NK-92 (cell line): Measurements from ENCODE around the gene MAD1L1.

ENCODE experiments used
- DNase-seq: peaks from one replicate; lab custom pipeline; 2025; ENCODE audit not compliant: unreplicated experiment; lab: John Stamatoyannopoulos, UW

Gene MAD1L1

GRCh38 chr7:1907751-1908365 lies 324.9 kb downstream of the MAD1L1 start:
- DNase-seq: no peak

GRCh38 chr7:1906988-1907745 lies 325.6 kb downstream of the MAD1L1 start:
- no peak for DNase-seq

- DNase-seq: no peak
Observed at GRCh38 chr7:1906087-1906830, 326.5 kb downstream of the MAD1L1 start.

- no peak for DNase-seq
Observed at GRCh38 chr7:1902231-1902855, 330.4 kb downstream of the MAD1L1 start.

GRCh38 chr7:1901431-1902210 lies 331.1 kb downstream of the MAD1L1 start:
- no peak for DNase-seq

GRCh38 chr7:1900847-1901246 lies 331.9 kb downstream of the MAD1L1 start:
- no peak for DNase-seq

GRCh38 chr7:1899951-1900762 lies 332.6 kb downstream of the MAD1L1 start:
- no peak for DNase-seq

- no peak for DNase-seq
Observed at GRCh38 chr7:1899196-1899595, 333.5 kb downstream of the MAD1L1 start.

GRCh38 chr7:1898628-1899185 lies 334.0 kb downstream of the MAD1L1 start:
- no peak for DNase-seq

- no peak for DNase-seq
Observed at GRCh38 chr7:1897861-1898627, 334.7 kb downstream of the MAD1L1 start.

GRCh38 chr7:1897076-1897860 lies 335.5 kb downstream of the MAD1L1 start:
- DNase-seq: no peak

- DNase-seq: no peak
Observed at GRCh38 chr7:1895664-1896515, 336.9 kb downstream of the MAD1L1 start.

GRCh38 chr7:1894906-1895663 lies 337.7 kb downstream of the MAD1L1 start:
- DNase-seq: no peak

GRCh38 chr7:1894313-1894900 lies 338.3 kb downstream of the MAD1L1 start:
- DNase-seq: no peak

- DNase-seq: no peak
Observed at GRCh38 chr7:1893451-1893850, 339.3 kb downstream of the MAD1L1 start.

- no peak for DNase-seq
Observed at GRCh38 chr7:1893036-1893435, 339.7 kb downstream of the MAD1L1 start.
